ENCODE data around the gene ATP8A1. TPM values are rescaled to one million over a fixed set of nuclear protein-coding genes. Genes with fewer than 3 reads are reported as not detected.
"Not testable (repeated sequence)": the region's sequence is repeated elsewhere in the genome, so short reads cannot be mapped to it uniquely, and the experiment has no call there.

The ATP8A1 gene
- total RNA-seq, 1 experiment from 2014 or later, result 6.8 TPM

DNA sequence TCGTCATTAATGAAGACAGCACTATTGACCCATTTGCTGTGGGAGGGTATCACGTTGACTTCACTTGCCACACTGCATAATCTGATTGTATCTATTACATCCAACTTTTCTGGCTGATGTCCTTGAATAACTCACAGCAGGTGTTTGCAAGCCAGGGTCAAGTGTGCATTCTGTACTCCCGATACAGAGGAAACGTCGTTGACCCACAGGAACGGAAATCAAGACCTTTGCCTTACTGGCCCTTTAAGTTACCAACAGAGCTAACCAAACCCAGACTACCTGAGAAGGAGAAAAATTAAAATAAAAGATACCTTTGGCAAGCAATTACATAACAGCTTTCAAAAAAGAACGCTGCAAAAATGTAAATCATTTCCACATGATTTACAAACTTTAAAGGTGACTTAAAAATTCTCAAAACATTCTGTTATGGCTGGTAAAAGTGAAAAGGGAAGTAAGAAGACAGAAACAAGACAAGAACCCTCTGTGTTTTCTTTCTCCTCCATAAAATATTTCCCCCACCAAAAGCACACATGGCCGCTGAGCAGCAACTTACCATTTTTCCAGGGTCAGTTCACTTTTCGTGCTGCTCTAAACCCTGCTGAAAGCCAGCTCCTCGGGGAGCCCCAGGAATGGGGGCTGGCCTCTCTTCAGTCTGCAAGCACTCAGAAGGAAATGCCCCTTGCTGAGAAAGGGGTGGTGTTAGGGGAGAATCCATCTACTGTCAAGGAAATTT lies 266.1 kb downstream of the ATP8A1 start:
- no peak for DNase-seq (ENCODE audit: extremely low read depth, low read depth)

DNA sequence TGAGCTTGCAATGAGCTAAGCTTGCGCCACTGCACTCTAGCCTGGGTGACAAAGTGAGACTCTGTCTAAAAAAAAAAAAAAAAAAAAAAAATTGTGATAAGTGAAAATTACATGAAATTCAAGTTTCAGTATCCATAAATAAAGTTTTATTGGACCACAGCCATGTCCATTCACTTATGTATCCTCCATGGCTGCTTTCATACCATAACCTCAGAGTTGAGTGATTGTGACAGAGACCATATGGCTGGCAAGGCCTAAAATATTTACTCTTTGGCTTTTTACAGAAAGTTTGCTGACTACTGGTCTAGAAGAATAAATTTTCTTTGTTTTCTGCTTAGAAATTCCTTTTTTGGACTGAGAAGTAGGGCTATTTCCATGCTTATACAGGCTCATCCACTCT lies 271.4 kb downstream of the ATP8A1 start:
- no peak for DNase-seq (ENCODE audit: extremely low read depth, low read depth)

DNA sequence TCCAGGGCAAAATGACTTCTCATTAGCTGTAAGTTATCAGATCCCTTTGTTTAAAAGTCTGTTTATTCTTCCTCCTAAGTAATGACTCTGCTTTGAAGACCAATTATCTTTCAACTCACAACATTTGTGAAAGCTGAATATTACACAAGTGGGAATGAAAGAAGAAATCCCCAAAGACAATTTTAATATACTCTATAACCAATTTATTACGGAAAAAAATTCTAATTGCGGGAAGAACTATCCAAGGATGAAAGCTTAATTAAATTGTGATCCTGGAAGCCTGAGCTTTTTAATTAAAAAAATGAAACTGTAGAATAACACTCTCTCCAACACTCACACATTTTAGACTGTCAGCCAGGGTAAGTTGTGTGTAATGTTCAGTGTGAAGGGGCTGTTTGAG lies 275.2 kb downstream of the ATP8A1 start:
- no peak for DNase-seq (ENCODE audit: extremely low read depth, low read depth)

DNA sequence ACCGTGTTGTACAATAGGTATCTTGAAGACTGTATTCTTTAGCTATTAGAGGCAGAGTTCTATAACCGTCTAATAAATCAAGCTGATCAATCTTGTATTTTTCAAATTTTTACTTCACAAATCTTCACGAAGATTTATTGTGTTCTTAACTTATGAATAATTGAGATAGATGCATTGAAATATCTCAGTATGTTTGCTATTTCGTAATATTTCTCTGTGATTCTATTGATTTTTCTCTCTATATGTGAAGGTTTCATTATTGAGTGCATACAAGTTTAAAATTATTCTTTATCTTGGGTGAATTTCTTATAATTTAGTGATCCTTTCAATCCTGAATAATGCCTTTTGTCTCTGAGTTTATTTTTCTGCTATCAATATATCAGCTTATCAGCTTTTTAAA lies 279.4 kb downstream of the ATP8A1 start:
- DNase-seq (ENCODE audit: extremely low read depth, low read depth), result no peak

DNA sequence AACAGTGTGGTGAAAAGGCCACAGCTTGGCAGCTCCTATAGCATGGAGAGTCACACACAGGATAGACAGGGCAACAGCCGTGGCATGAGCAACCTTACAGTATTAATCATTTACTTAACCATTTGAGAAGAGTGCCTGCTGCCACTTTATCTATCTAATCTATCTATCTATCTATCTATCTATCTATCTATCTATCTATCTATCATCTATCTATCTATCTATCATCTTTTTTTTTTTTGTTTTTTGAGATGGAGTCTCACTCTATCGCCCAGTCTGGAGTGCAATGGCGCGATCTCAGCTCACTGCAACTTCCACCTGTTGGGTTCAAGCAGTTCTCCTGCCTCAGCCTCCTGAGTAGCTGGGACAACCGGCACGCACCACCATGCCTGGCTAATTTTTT lies 284.6 kb downstream of the ATP8A1 start:
- not testable (repeated sequence) for DNase-seq (ENCODE audit: extremely low read depth, low read depth)

DNA sequence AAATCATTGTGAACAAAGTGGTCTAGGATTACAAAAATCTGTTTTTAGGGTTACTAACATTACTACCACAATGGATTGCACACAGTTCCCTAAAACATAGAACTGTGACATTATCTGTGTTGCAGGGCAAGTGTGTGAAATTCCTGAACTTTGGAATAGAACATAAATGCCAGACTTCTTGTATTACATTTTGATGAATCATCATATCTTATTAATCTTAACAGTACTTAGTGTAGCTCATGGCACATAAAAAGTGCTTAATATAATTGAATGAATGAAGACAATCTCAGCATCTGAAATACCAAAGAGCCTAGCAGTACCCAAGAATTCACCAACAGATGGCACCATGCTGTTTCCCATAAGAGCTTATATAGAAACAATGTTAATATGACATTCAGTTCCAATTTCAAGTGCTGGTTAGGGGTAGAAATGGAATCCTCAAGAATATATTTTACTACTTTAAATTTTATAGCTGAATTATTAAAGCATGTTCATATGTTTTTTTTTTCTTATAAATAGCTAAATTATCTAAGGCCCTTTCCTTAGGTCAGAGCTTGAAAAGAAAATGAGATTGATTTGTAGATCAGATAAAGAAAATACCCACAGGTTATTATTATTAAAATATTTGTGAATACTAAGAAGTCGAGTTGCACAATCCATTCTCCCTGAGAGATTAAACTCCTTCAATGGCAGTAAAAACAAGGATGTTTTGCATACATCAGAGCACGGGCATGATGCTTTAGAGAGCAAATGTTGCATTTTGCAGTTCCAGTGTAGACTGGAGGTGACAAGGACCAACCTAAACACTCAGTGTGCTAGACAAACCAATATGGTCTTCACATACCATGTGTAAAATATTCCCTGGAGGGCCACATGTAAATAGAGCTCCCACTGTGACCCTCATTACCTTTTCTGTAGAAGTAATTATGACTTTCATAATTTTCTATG lies 285.3 kb downstream of the ATP8A1 start:
- peak; percentile 41 for DNase-seq (ENCODE audit: extremely low read depth, low read depth)

DNA sequence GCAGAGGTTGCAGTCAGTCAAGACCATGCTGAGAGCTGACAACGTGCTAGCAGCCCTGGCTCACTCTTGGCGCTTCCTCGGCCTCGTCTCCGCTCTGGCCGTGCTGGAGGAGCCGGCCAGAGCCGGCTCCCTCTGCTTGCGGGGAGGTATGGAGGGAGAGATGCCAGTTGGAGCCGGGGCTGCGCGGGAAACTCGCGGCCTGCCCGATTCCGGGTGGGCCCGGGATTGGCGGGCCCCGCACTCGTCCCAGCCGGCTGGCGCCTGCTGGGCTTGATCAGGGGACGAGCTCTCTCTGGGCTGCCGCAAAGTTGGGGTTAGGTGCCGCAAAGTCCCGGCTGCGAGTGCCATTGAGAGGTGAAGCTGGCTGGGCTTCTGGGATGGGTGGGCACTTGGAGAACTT lies 287.4 kb downstream of the ATP8A1 start:
- no peak for DNase-seq (ENCODE audit: extremely low read depth, low read depth)

DNA sequence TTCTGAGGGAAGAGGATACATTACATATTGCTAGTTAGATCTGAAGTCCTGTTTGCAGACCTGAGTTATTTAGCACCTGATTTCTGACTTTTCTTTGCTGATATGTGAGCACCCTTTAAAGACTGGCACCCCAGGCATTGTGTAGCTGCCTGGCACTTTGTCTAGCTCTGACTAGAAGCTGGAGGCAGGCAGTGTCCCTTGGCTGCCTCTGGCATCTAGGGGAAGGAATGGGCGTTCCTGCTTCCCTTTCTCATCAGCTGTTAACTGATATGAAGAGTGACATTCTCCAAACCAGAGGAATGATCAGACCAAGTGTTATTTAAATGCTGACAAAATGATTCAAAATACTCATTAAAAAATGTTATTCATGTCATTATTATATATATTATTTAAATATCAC lies 289.9 kb downstream of the ATP8A1 start:
- DNase-seq (ENCODE audit: extremely low read depth, low read depth), result no peak

DNA sequence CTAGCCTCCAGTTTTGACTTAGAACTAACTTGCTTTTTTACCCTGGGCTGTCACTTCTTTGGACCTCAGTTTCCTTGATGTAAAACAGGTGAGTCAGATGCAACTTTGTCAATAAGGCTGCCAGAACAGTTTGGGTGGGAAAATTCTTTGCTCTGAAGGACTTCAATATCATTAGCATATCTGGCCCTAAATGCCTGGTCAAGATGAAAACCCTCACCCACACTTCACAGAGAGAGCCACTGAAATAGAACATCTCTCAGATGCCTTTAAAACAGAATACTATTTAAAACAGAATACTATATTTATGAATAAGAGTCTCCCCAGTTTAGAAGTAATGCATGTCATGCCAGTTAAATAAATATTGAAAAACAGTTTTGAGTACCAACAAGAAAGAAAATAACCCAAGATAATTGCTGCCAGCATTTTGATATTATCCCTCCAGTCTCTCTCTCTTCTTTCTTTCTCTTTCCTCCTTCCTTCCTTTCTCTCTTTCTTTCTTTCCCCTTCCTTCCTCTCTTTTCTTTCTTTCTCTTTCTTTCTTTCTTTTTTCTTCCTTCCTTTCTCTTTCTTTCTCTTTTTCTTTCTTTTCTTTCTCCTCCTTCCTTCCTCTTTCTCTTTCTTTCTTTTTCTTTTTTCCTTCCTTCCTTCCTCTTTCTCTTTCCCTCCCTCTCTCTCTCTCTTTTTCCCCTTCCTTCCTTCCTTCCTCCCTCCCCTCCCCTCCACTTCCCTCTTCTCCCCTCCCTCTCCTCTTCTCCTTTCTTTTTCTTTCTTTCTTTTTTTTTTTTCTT lies 292.4 kb downstream of the ATP8A1 start:
- DNase-seq (ENCODE audit: extremely low read depth, low read depth), result no peak

DNA sequence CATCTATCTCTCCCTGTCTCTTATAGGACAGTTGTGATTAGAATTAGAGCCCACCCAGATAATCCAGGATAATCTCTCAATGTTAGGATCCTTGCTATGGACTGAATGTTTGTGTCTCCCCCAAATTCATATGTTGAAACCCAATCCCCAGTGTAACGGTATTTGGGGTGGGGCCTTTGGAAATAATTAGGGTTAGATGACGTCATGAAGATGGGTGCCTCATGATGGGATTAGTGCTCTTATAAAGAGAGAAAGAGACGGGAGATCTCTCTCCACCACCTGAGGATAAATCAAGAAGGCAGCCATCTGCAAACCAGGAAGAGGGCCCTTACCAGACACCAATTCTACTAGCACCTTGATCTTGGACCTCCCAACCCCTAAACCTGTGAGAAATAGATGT lies 293.3 kb downstream of the ATP8A1 start:
- DNase-seq (ENCODE audit: extremely low read depth, low read depth), result no peak

DNA sequence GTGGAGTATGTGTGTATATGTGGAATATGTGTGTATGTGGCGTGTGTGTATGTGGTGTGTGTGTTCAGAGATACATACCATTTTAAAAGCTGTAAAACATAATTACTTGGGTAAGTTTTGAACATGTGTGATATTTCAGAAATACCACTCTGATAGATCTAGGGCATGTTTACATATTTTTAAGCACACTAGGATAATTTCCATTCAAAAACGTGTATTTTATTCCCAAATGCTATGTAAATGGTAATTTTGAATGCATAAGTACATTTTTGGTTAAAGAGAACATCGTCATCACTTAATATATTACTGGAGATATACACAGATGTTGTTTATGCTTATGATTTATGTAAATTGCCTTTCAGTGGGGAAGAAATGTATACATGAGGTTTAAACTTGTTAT lies 294.3 kb downstream of the ATP8A1 start:
- DNase-seq (ENCODE audit: extremely low read depth, low read depth), result no peak

DNA sequence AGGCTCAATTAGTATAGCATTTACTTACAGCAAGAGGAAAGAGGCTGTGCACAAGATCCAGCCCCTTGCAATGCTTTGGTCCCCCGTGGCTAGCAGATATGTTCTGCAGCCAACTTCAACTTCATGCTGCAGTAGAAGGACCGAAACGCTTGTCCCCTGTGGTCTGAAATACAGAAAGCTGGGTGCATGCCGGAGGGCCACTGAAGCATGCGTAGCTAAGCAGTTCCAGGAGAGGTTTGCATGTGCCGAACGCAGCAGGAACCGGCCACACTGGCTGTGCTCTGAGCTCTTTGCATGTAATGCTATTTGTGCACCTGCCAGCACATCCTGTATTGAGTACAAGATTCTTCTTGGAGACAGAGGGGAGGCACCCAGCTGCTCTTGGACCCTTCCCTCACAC lies 295.4 kb downstream of the ATP8A1 start:
- no peak for DNase-seq (ENCODE audit: extremely low read depth, low read depth)

DNA sequence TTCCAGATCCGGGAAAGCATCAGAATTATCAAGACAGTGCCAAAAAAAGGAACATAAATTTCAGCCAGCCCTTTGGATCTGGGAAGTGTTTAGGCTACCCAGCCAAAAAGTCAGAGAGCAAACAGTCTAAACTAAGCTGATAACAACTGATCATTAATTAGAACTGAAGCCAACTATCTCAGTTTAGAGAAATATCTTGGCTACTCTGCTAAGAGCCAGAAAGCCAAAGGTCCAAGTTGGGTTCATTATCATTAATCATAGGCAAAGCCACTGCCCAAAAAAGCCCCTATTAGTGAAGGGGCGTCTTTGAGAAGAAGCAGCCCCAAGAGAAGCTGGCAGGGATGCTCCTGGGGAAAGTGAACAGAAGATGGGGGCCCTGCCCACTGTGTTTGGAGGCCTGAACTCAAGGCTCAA lies 296.6 kb downstream of the ATP8A1 start:
- DNase-seq (ENCODE audit: extremely low read depth, low read depth), result no peak

DNA sequence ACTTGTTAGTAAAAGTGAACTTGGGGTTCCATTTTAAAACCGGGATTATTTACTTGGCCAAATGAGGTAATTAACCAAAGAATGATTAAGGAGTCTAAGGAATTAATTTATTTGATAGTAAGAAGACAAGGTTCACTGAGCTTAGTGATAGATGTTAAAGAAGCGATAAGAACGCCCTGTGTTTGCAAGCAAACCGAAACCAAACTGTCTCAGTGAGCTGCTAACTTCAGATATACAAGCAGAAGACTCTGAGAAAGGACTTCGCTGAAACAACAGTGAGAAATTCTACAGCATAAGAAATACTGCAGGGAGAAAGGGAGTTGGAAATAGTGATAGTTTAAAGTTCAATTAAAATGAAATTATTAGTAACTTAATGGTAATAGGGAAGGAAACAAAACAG lies 297.2 kb downstream of the ATP8A1 start:
- DNase-seq (ENCODE audit: extremely low read depth, low read depth), result no peak

Other genes starting within 250 kb of the ATP8A1 start
- gene GRXCR1, start 235.6 kb upstream of the ATP8A1 start, total RNA-seq (2014; rRNA removed; shearing (Covaris generic)), result not detected in 2 replicates

Data from NCI-H460 (cell line).